DND-41 (cell line): ENCODE results near the gene MUC6.

ENCODE experiments used
- CTCF ChIP-seq: IDR thresholded peaks from 2 replicates; pipeline ENCODE4 v1.5.1; 2012; ENCODE audit warnings: borderline replicate concordance, low read length, moderate library complexity, mild to moderate bottlenecking; ENCODE audit not compliant: poor library complexity, severe bottlenecking; ENCODE audit errors: extremely low read depth
- EZH2 ChIP-seq: IDR thresholded peaks from 3 replicates; pipeline ENCODE4 v1.6.1; 2012; ENCODE audit warnings: borderline replicate concordance, low read depth, mild to moderate bottlenecking, moderate library complexity, low read length, inconsistent platforms; ENCODE audit not compliant: severe bottlenecking

GRCh38 chr11:1002406-1002984, 34.0 kb downstream of the MUC6 start:
- TF ChIP-seq CTCF (no peak), EZH2 (no peak)
